Stimulated activated CD8-positive, alpha-beta memory T cell treated with anti-CD3 and anti-CD28 coated beads, Interleukin-7, amount 100 ng/mL, for 1 hour (primary cell): Measurements from ENCODE around the gene CALHM6.
"Not testable (repeated sequence)": the region's sequence is repeated elsewhere in the genome, so short reads cannot be mapped to it uniquely, and the experiment has no call there.

ENCODE experiments used
- DNase-seq, 2 donors: peaks; one replicate each; pipeline ENCODE4 v3.0.0-alpha.2; 2020; ENCODE audit warnings: low read depth in 2 of 2

The CALHM6 gene

DNA sequence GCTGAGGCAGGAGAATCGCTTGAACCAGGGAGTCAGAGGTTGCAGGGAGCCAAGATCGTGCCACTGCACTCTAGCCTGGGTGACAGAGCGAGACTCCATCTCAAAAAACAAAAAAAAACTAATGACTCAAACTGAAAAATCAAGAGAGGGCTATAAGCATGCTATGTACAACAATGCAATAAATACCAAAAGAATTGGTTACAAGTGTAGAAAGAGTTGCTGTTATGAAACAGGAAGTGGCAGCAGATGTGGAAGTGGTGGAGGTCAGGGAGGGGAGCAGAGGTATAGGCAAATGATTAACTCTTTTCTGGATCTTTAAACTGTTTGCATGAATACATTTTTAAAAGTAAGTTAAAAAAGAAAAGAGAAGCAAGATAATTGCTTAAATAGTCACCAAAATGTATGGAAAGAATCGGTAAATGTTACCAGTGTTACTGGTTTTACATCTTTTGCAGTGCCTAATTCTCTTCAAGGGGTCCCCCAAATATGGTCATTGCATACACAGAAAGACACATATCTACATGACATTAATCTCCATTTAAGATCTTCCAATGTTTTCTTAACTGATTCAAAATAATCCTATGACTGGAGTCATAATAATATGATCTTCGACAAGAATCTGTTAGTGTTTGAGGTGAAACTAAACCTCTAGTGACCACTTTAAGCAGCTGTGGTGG, 15.0 kb downstream of the CALHM6 start:
- DNase-seq: no peak

DNA sequence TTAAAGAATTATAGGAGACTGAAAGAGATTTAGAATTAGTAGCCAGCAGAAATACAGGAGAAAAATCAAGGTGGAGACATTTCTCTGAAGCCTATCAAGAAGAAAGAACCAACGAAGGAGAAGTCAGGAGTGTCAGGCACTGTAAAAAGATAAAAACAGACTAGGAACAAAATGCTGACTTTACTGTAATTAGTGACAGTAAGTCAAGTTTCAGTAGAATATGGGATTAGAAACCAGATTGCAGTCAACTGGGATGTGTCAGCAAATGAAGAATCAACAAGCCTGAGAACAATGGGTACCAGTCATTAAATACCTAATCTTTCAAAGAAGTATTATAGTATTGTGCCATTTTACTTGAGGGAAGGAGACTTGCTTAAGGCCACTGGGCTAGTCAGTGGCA, 21.6 kb downstream of the CALHM6 start:
- no peak for DNase-seq

DNA sequence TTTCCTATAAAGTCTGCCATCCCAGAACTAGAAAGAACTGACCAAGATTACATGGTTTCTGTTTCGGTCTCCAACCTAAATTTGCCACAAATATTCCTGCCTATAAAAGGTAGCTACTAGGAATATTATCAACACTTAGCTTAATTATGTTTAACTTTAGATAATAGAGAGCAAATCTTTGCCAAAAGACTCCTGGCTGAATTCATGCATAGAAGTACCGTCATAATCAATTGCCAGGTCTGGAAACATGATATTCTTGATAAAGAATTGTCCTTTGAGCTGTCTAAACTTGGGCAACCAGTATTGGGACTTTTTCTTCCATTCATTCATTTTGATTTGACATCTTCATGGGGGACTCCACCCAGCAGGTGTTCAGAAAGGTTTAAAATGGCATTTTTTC, 22.4 kb downstream of the CALHM6 start:
- DNase-seq: no peak

DNA sequence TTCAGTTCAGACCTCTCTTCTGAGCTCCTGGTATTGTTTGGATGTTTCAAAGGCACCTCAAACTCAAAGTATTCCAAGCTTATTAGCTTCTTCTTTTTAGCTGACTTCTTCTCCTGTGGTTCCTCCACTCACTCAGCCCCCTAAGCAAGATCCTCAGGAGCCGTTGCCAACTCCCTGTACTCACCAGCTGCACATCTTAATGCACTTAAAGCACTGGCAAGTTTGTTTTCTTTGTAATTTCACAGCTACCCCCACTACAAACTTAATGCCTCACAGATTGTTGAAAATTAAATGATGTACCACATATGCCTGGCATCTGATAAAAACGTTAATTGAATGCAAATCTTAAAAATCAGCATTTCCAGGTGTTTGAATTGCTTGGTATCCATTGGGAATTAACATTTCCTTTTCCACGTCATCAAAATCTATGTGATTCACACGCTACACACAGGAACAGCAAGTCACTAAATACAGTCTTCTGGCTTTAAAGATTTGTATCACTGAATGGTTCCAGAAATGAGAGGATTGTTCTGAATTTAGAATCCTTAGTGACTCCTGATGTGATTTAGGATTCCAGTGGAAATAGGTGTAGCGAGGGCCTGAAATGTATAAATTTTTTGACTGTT, 24.5 kb downstream of the CALHM6 start:
- no peak for DNase-seq

DNA sequence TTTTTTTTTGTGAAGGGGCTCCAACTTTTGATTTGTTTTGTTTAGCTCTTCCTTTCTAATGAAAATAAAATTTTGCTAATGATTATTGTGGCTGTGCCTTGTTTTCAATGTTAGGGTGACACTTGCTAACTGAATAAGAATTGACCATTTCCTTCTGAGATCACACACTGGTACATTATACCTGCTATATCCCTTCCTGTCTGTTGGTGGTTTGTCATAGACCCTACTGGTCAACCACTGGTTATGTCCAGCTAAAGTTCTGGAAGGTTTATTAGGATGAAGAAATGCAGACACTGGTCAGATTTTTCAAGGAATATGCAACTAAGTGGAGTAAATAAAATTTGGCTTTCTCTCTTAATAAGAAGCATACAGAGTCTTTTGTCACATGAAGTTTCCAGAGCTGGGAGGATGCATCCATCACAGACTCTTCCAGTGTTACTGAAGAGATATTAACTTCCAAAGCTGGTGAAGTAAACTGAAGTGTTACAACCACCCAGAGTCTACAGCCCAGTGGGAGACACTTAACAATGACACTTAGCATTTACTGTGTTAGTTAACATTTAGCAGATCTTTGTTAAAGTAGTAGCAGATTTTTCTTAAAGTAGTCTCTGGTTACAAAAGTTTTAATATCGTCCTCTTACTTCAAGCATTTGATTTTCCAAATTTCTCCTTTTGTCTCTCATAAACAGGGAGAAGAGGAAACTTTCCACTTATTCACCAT, 30.6 kb downstream of the CALHM6 start:
- no peak for DNase-seq

DNA sequence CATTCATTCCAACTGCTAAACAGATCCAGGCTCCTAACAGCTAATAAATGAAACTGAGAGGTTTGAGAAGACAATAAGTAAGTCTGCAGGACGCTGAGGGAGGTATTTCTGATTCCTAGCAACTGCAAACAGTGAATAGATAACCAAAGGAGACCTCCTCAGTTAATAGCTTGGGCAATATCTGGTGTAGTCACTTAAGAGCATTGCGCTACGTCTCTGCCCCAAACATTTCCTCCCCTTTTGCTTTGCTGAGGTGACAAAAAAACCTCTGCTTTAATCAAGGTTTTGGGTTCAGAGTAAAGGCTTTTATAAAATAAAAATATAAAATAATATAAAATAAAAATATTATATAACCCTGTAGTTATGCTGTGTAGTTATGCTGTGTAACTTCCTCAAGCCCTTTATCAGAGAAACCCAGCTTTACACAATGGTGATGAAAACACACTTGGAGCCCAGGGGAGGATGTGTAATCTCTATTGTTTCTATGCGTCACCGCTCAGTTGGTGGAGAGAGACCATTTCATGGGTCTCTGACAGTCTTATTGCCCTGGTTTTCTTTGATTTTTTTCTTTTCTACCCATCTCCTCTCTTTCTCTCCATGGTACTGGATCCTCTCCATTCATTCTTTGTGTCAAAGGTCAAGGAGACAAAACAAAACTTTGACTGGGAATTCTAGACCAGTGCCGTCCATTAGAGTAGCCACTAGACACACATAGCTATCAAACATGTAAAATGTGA, 31.3 kb downstream of the CALHM6 start:
- no peak for DNase-seq

DNA sequence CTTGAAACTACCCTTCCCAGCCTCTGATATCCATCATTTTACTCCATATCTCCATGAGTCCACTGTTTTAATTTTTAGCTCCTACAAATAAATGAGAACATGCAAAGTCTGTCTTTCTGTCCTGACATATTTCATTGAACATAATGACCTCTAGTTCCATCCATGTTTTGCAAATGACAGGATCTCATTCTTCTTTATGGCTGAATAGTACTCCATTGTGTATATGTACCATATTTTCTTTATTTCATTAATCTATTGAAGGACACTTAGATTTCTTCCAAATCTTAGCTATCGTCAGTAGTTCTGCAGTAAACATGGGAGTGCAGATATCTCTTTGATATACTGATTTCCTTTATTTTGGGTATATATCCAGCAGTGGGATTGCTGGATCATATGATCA, 34.0 kb downstream of the CALHM6 start:
- DNase-seq: not testable (repeated sequence)

DNA sequence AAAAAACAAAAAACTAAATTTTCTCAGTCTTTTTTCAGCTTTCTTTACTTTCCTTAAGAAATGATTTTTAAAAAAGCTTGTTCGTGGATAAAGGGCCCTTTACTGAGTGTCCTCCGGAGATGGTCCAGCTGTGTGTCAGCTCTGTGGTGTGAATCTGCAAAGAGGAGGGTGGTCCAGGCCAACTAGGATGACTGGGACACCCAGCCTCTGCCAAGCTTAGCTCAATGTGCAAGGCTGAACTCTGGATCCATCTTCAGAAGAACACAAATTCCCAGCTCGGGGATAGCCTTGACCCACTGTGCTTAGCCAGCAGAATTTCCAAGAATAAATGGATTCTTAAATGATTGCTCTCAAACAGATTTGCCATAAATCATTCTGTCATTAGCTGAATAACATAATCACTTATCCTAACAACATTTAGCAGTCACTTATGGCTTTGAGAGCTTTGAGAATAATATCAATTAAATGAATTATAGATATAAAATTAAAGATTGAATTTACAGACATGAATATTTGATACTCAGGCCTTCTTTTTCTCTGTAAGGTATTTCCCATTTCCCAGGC, 36.0 kb downstream of the CALHM6 start:
- DNase-seq: no peak

DNA sequence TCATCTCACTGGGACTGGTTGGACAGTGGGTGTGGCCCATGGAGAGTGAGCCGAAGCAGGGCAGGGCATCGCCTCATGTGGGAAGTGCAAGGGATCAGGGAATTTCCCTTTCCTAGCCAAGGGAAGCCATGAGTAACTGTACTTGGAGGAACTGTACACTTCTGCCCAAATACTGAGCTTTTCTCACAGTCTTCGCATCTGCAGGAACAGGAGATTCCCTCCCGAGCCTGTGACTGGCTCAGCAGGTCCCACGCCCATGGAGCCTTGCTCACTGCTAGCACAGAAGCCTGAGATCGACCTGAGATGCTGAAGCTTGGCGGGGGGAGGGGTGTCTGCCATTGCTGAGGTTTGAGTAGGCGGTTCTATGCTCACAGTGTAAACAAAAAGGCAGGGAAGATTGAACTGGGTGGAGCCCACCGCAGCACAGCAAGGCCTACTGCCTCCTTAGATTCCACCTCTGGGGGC, 39.8 kb downstream of the CALHM6 start:
- no peak for DNase-seq

DNA sequence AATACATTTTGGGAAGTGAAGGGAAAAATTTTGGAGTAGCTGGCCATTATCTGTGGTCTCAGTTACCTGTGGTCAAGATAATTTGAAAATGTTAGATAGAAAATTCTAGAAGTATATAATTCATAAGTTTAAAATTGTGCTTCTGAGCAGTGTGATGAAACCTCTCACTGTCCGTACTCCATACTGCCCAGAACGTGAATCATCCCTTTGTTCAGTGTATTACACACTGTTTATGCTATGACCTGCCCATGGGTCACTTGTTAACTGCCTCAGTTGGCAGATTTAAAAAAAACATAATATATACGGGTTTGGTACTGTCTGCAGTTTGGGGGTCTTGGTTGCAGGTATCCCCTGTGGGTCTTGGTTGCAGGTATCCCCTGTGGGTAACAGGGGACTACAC, 46.1 kb downstream of the CALHM6 start:
- no peak for DNase-seq

DNA sequence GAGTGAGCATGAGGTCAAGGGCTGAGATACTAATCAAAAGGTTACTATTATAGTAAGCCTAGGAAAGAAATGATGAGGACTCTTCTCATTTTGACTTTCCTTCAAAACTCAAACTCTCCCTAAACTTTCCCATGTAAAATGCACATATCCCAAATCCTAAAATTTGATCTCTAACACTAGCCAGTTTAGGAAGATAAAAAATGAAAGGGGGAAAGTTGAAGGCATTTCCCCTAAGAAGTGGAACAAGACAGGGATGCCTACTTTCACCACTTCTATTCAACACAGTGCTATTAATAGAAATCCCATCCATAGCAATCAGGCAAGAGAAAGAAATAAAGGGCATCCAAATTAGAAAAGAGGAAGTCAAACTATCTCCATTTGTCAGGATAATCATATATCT, 47.4 kb downstream of the CALHM6 start:
- DNase-seq: no peak

DNA sequence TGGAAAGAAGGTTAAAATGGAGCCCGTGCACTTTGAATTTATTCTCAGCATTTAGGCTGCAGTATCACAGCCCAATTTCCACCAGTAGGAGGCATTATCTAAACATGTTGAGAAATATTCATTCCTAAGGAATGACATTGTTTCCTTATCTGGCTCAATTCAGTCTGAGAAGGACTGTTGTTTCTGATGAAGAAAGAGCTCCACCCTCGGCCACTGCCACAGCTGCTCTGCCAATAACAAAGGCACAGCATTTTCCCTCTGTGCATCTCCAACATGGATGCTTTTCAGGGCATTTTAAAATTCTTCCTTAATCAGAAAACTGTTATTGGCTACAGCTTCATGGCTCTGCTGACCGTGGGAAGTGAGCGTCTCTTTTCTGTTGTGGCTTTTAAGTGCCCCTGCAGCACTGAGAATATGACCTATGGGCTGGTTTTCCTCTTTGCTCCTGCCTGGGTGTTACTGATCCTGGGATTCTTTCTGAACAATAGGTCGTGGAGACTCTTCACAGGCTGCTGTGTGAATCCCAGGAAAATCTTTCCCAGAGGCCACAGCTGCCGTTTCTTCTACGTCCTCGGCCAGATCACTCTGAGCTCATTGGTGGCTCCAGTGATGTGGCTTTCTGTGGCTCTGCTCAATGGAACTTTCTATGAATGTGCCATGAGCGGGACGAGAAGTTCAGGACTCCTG, 50.4 kb downstream of the CALHM6 start, which contains the start of gene CALHM5:
Gene CALHM5, plus strand, starts transcription at position 216 of the 687 bp plus-strand sequence. Its CDS starts 58 bp downstream, at position 274.
- no peak for DNase-seq

DNA sequence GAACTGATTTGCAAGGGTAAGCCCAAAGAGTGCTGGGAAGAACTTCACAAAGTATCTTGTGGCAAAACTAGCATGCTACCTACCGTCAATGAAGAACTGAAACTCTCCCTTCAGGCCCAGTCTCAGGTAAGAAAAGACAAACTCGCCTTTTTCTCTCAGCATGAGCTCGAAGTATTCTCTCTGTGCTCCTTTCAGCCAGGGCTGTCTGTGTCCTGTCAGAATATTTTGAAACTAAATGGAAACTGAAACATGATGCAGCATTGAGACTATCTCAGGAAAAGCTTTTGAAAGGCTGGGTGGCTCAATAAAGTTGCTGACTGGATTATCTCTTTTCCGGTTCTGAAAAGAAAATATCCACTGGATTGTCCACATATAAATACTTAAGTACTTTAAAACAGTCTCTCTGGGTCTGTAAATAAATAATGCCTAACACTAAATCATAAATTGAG, 51.0 kb downstream of the CALHM6 start:
- DNase-seq: no peak

DNA sequence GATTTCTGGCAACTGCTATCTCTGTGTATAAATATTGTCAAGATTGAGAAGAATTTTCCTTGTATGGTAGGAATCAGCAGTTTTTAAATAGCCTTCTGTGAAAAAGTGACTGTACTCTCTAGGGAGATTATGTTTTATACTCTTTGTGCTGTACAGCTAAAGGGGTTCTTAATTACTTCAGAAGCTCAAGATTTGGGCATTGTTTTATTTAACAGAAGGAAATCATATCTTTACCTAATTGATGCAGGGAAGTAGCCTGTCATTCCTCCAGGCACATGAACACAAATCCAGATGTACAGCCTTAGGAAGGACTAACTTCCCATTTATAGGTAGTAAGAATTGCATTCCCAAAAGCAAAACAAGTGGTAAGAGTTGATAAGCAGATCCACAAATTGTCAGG, 51.6 kb downstream of the CALHM6 start:
- no peak for DNase-seq
